OCI-LY1 (cell line): ENCODE results near the gene BTBD2.

Source experiments
- H2AFZ ChIP-seq: fragments of 200-600 bp; sonication (generic), shearing (Covaris generic); 2 replicates; pipeline ENCODE4 v1.6.0; 2014; ENCODE audit warnings: antibody characterized with exemption, mild to moderate bottlenecking, low read length
- H3F3A ChIP-seq: fragments of 200-600 bp; sonication (generic), shearing (Covaris generic); 2 replicates; pipeline ENCODE4 v1.6.0; 2014; ENCODE audit warnings: mild to moderate bottlenecking, antibody characterized with exemption, low read length, moderate library complexity; ENCODE audit not compliant: insufficient read depth
- H3K27ac ChIP-seq: fragments of 200-600 bp; sonication (generic); 2 replicates; pipeline ENCODE4 v1.5.1; 2014; ENCODE audit warnings: low read length, mixed run types, mild to moderate bottlenecking, low read depth; ENCODE audit not compliant: poor library complexity, severe bottlenecking
- H3K27me3 ChIP-seq: fragments of 200-600 bp; sonication (generic); 2 replicates; pipeline ENCODE4 v1.6.0; 2014; ENCODE audit warnings: antibody characterized with exemption, mild to moderate bottlenecking, low read length, moderate library complexity; ENCODE audit not compliant: insufficient read depth
- H3K36me3 ChIP-seq: fragments of 200-600 bp; sonication (generic); 2 replicates; pipeline ENCODE4 v1.6.1; 2014; ENCODE audit warnings: mild to moderate bottlenecking, antibody characterized with exemption, low read length, moderate library complexity, mixed read lengths; ENCODE audit not compliant: insufficient read depth
- H3K4me1 ChIP-seq: fragments of 200-600 bp; sonication (generic); 2 replicates; pipeline ENCODE4 v1.5.1; 2014; ENCODE audit warnings: mild to moderate bottlenecking, low read length, moderate library complexity; ENCODE audit not compliant: insufficient read depth, severe bottlenecking
- H3K4me2 ChIP-seq: fragments of 200-600 bp; sonication (generic), shearing (Covaris generic); 2 replicates; pipeline ENCODE4 v1.6.1; 2014; ENCODE audit warnings: low read length
- H3K4me3 ChIP-seq: fragments of 200-600 bp; sonication (generic); 2 replicates; pipeline ENCODE4 v1.5.1; 2014; ENCODE audit warnings: low read length, low read depth, mild to moderate bottlenecking, mixed read lengths; ENCODE audit not compliant: poor library complexity, severe bottlenecking
- H3K79me2 ChIP-seq: fragments of 200-600 bp; shearing (Covaris generic); 2 replicates; pipeline ENCODE4 v1.6.1; 2016; ENCODE audit warnings: mixed run types, low read length, mixed read lengths; ENCODE audit not compliant: insufficient read depth
- H3K9ac ChIP-seq: fragments of 200-600 bp; sonication (generic), shearing (Covaris generic); 2 replicates; pipeline ENCODE4 v1.6.1; 2014; ENCODE audit warnings: mild to moderate bottlenecking, low read length, mixed read lengths
- H3K9me2 ChIP-seq: fragments of 200-600 bp; sonication (generic), shearing (Covaris generic); 2 replicates; pipeline ENCODE4 v1.6.1; 2014; ENCODE audit warnings: low read depth, mild to moderate bottlenecking, low read length, mixed read lengths
- H3K9me3 ChIP-seq: fragments of 200-600 bp; shearing (Covaris generic); 2 replicates; pipeline ENCODE4 v1.6.1; 2014; ENCODE audit warnings: low read length, mixed read lengths
- H4K20me1 ChIP-seq: fragments of 200-600 bp; sonication (generic), shearing (Covaris generic); 2 replicates; pipeline ENCODE4 v1.6.0; 2016; ENCODE audit warnings: mild to moderate bottlenecking, low read length; ENCODE audit not compliant: insufficient read depth
- CTCF ChIP-seq: fragments of 200-600 bp; sonication (generic), shearing (Covaris generic); IDR thresholded peaks from 2 replicates; pipeline ENCODE4 v1.5.1; 2017; ENCODE audit warnings: mild to moderate bottlenecking, antibody characterized with exemption, low read length, moderate library complexity, mixed read lengths
- EZH2 ChIP-seq: fragments of 200-600 bp; sonication (generic), shearing (Covaris generic); IDR thresholded peaks from 2 replicates; pipeline ENCODE4 v1.8.0; 2017; ENCODE audit warnings: borderline replicate concordance, mixed run types, mild to moderate bottlenecking, antibody characterized with exemption, low read length, moderate library complexity, mixed read lengths

The BTBD2 gene

GRCh38 chr19:2045501-2046045, 30.1 kb upstream of the BTBD2 start:
- Histone ChIP-seq H3K27ac (peak overlapping the region; percentile 95), H3K9me2 (no peaks in the 10 kb centered on the region), H3K4me1 (peaks cover 74% of the 10 kb centered on the region), H2AFZ (no peak overlapping the region), H3K9ac (no peak overlapping the region), H3K27me3 (no peaks in the 10 kb centered on the region), H3K36me3 (peaks cover 27% of the 10 kb centered on the region; the same call in 1 of the 2 replicates), H3K4me2 (no peak overlapping the region), H3F3A (no peaks in the 10 kb centered on the region), H3K9me3 (no peaks in the 10 kb centered on the region), H3K4me3 (no peak overlapping the region), H3K79me2 (no peaks in the 10 kb centered on the region), H4K20me1 (no peaks in the 10 kb centered on the region)
- TF ChIP-seq EZH2 (no peak), CTCF (no peak)

- Histone ChIP-seq H3K9ac (no peak overlapping the region), H3K79me2 (no peaks in the 10 kb centered on the region), H3K36me3 (peaks cover 34% of the 10 kb centered on the region; the same call in 1 of the 2 replicates), H3K4me1 (peaks cover 76% of the 10 kb centered on the region), H4K20me1 (no peaks in the 10 kb centered on the region), H3K9me2 (no peaks in the 10 kb centered on the region), H3K9me3 (no peaks in the 10 kb centered on the region), H3K27me3 (no peaks in the 10 kb centered on the region), H3K27ac (peak overlapping the region; percentile 95), H2AFZ (no peak overlapping the region), H3K4me3 (no peak overlapping the region), H3K4me2 (no peak overlapping the region), H3F3A (no peaks in the 10 kb centered on the region)
- TF ChIP-seq EZH2 = no peak
- TF ChIP-seq CTCF = no peak
These were observed 29.4 kb upstream of the BTBD2 start for GRCh38 chr19:2044709-2045500.

- Histone ChIP-seq H3K27me3 (no peaks in the 10 kb centered on the region), H3K27ac (peak overlapping the region; percentile 95), H3K36me3 (peaks cover 39% of the 10 kb centered on the region; the same call in 1 of the 2 replicates), H4K20me1 (no peaks in the 10 kb centered on the region), H3K4me3 (no peak overlapping the region), H3F3A (no peaks in the 10 kb centered on the region), H2AFZ (no peak overlapping the region), H3K79me2 (no peaks in the 10 kb centered on the region), H3K9me2 (no peaks in the 10 kb centered on the region), H3K4me2 (no peak overlapping the region), H3K9me3 (no peaks in the 10 kb centered on the region), H3K9ac (no peak overlapping the region), H3K4me1 (peaks cover 69% of the 10 kb centered on the region)
- no peak for TF ChIP-seq EZH2
- no peak for TF ChIP-seq CTCF
These were observed 28.6 kb upstream of the BTBD2 start for GRCh38 chr19:2043961-2044708.
